ENCODE results near the gene UBA1. TPM values are rescaled to one million over a fixed set of nuclear protein-coding genes. Genes with fewer than 3 reads are reported as not detected.

The UBA1 gene
- total RNA-seq, 1 donor from 2014 or later = 498 TPM

DNA sequence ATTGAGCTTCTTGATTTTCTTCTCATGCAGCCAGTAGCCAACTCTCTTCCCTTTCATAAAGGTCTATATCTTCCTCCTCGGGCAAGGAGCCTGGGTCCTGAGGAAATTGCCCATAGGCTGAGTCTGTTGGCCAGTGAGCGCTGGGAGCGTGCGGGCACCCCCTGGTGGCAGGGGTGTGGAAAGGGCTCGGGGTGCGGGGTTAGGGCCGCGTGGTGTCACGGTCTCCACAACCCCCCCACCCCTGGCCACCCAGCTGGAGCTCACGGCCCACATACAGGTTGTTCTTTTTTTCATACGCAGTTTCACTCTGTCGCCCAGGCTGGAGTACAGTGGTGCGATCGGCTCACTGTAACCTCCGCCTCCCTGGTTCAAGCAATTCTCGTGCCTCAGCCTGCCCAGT is 35.5 kb upstream of the UBA1 start:
- Mint-ChIP-seq H3K4me3 (no peak overlapping the region), H3K27me3 (ENCODE audit: low read depth) (no peaks in the 10 kb centered on the region), H3K36me3 (ENCODE audit: low read depth) (peaks cover 26% of the 10 kb centered on the region), H3K4me1 (no peaks in the 10 kb centered on the region), H3K27ac (ENCODE audit: unreplicated experiment) (no peak overlapping the region), H3K9me3 (peaks cover 5% of the 10 kb centered on the region)
- no peak for DNase-seq (ENCODE audit: low read depth, low spot score)
- TF ChIP-seq, protein P1, sequence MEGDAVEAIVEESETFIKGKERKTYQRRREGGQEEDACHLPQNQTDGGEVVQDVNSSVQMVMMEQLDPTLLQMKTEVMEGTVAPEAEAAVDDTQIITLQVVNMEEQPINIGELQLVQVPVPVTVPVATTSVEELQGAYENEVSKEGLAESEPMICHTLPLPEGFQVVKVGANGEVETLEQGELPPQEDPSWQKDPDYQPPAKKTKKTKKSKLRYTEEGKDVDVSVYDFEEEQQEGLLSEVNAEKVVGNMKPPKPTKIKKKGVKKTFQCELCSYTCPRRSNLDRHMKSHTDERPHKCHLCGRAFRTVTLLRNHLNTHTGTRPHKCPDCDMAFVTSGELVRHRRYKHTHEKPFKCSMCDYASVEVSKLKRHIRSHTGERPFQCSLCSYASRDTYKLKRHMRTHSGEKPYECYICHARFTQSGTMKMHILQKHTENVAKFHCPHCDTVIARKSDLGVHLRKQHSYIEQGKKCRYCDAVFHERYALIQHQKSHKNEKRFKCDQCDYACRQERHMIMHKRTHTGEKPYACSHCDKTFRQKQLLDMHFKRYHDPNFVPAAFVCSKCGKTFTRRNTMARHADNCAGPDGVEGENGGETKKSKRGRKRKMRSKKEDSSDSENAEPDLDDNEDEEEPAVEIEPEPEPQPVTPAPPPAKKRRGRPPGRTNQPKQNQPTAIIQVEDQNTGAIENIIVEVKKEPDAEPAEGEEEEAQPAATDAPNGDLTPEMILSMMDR (conservative IDR thresholded peaks at IDR 0.05) = no peak

DNA sequence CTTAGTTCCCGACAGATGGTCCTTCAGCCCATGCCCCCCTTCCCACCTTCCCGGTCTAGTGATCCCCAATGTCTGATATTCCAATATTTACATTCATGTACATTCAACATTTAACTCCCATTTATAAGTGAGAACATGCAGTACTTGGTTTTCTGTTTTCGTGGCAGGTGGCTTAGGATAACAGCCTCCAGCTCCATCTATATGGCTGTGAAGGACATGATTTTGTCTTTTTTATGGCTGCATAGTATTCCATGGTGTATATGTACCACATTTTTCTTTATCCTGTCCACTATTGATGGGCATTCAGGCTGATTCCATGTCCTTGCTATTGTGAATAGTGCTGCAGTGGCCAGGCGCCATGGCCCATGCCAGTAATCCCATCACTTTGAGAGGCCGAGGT is 34.8 kb upstream of the UBA1 start:
- H3K27me3 Mint-ChIP-seq (ENCODE audit: low read depth) = no peaks in the 10 kb centered on the region
- H3K4me3 Mint-ChIP-seq = no peak overlapping the region
- peaks cover 26% of the 10 kb centered on the region for H3K36me3 Mint-ChIP-seq (ENCODE audit: low read depth)
- peaks cover 5% of the 10 kb centered on the region for H3K9me3 Mint-ChIP-seq
- TF ChIP-seq, protein P1 (conservative IDR thresholded peaks at IDR 0.05) = no peak
- no peak for DNase-seq (ENCODE audit: low read depth, low spot score)
- H3K27ac Mint-ChIP-seq (ENCODE audit: unreplicated experiment) = no peak overlapping the region
- no peaks in the 10 kb centered on the region for H3K4me1 Mint-ChIP-seq

DNA sequence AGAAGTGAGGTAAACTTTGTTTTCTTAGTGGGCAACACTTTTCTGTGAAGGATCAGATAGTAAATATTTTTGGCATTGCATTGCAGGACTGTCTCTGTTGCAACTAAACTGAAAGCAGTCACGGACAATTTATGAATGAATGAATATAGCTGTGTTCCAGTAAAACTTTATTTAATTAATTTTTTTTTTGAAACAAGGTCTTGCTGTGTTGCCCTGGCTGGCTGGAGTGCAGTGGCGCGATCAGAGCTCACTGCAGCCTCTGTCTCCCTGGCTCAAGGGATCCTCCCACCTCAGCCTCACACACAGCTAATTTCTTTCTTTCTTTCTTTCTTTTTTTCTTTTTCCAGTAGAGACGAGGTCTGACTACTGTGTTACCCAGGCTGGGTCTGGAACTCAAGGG is 32.8 kb upstream of the UBA1 start:
- Mint-ChIP-seq H3K9me3 (peaks cover 11% of the 10 kb centered on the region), H3K27ac (ENCODE audit: unreplicated experiment) (no peak overlapping the region), H3K4me3 (no peak overlapping the region), H3K36me3 (ENCODE audit: low read depth) (peaks cover 35% of the 10 kb centered on the region), H3K27me3 (ENCODE audit: low read depth) (no peaks in the 10 kb centered on the region), H3K4me1 (no peaks in the 10 kb centered on the region)
- no peak for DNase-seq (ENCODE audit: low read depth, low spot score)
- TF ChIP-seq, protein P1 (conservative IDR thresholded peaks at IDR 0.05) = no peak

DNA sequence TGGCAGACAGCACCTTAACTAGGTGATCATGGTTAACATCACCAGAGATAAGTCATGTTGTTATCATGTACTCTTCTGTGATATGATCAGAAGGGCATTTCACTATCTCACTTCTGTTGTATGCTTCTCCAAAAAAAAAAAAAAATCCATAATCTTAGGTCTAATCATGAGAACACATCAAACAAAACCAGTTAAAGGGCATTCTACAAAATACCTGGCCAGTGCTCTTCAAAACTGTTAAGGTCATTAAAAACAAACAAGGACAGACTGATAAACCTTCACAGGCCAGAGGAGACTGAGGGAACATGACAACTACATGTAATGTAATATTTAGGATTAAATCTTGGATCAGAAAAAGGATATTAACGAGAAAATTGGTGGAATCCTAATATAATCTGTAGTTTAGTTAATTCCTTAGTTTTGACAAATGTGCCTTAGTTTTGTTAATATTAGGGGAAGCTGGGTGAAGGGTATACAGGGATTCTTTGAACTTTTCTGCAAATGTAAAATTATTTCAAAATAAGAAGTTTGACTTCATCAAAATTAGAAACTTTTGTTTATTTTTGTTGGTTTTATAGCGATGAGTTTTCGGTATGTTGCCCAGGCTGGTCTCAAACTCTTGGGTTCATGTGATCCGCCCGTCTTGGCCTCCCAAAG is 30.6 kb upstream of the UBA1 start:
- TF ChIP-seq, protein P1 (conservative IDR thresholded peaks at IDR 0.05) = no peak
- no peak overlapping the region for H3K4me3 Mint-ChIP-seq
- no peak overlapping the region for H3K27ac Mint-ChIP-seq (ENCODE audit: unreplicated experiment)
- H3K27me3 Mint-ChIP-seq (ENCODE audit: low read depth) = no peaks in the 10 kb centered on the region
- DNase-seq (ENCODE audit: low read depth, low spot score) = no peak
- peaks cover 24% of the 10 kb centered on the region for H3K36me3 Mint-ChIP-seq (ENCODE audit: low read depth)
- H3K4me1 Mint-ChIP-seq = no peaks in the 10 kb centered on the region
- peaks cover 11% of the 10 kb centered on the region for H3K9me3 Mint-ChIP-seq

DNA sequence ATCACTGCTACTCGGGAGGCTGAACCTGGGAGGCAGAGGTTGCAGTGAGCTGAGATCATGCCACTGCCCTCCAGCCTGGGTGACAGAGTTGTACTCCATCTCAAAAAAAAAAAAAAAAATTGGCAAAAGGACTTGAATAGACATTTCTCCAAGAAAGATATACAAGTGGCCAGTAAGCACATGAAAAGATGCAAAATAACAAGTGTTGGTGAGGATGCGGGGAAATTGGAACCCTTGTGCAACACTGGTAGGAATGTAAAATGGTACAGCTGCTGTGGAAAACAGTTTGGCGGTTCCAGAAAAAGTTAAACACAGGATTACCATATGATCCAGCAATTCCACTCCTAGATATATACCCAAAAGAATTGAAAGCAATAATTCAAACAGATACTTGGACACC is 29.2 kb upstream of the UBA1 start:
- peaks cover 22% of the 10 kb centered on the region for H3K36me3 Mint-ChIP-seq (ENCODE audit: low read depth)
- peaks cover 9% of the 10 kb centered on the region for H3K9me3 Mint-ChIP-seq
- H3K27ac Mint-ChIP-seq (ENCODE audit: unreplicated experiment) = no peak overlapping the region
- DNase-seq (ENCODE audit: low read depth, low spot score) = no peak
- no peaks in the 10 kb centered on the region for H3K27me3 Mint-ChIP-seq (ENCODE audit: low read depth)
- no peaks in the 10 kb centered on the region for H3K4me1 Mint-ChIP-seq
- no peak overlapping the region for H3K4me3 Mint-ChIP-seq
- TF ChIP-seq, protein P1 (conservative IDR thresholded peaks at IDR 0.05) = no peak

Measured in neural crest cell (in vitro differentiated cells).